ENCODE results near the gene CCNE1. TPM values are rescaled to one million over a fixed set of nuclear protein-coding genes. Genes with fewer than 3 reads are reported as not detected.
A peak's percentile ranks its signal among the peaks of the same experiment; 100 is the strongest.

CCNE1 gene
- 4.8 and 8.6 TPM in 2 replicates for total RNA-seq (2013; cell fraction: nucleolus; rRNA removed)
- total RNA-seq (2014; rRNA removed) (42.2 and 43.7 TPM in 2 replicates), total RNA-seq (2014; rRNA removed; fragmentation: Illumina TruSeq; extraction: Trizol) (31.8 and 33.4 TPM in 2 replicates), total RNA-seq (2021) (35.7 and 41.9 TPM in 2 replicates), polyA plus RNA-seq (2011; rRNA removed) (19.4 and 22.7 TPM in 2 replicates), polyA plus RNA-seq (2014; fragmentation: Illumina TruSeq; extraction: Trizol) (43.1 TPM in 2 replicates), polyA plus RNA-seq (2014; fragmentation: Nextera tagmentation; extraction: Ambion mirVana) (10 to 100 TPM in 1 of 2 experiments, 1 to 10 TPM in 1; 9.3 to 17.0 TPM), polyA plus RNA-seq (2014; rRNA removed) (44.2 and 46.0 TPM in 2 replicates), polyA plus RNA-seq (2016; fragmentation: Nextera tagmentation; extraction: Ambion mirVana) (10 to 100 TPM in 1 of 2 experiments, 1 to 10 TPM in 1; 6.3 to 39.7 TPM), polyA minus RNA-seq (2011; rRNA and poly(A)+ RNA removed) (9.9 and 15.7 TPM in 2 replicates), Bru-seq, nascent RNA (percentile 60 among the genes with signal in this experiment), BruChase-seq, experiment 1, labeled RNA remaining after a 6-hour chase (percentile 56 among the genes with signal in this experiment), BruChase-seq, experiment 2, labeled RNA remaining after a 2-hour chase (percentile 63 among the genes with signal in this experiment)
- polyA plus RNA-seq (2011; ENCODE audit: low read depth) = 9.7 TPM
- 16.2 and 16.7 TPM in 2 replicates for polyA plus RNA-seq (2011; cell fraction: cytosol; rRNA removed)
- 29.6 and 35.5 TPM in 2 replicates for polyA plus RNA-seq (2011; cell fraction: nucleus; rRNA removed)
- 12.5 and 14.4 TPM in 2 replicates for polyA plus RNA-seq (2012)
- 3.9 and 9.9 TPM in 2 replicates for polyA minus RNA-seq (2011; cell fraction: cytosol; rRNA and poly(A)+ RNA removed)
- 9.6 and 22.5 TPM in 2 replicates for polyA minus RNA-seq (2011; cell fraction: nucleus; rRNA and poly(A)+ RNA removed)
- long read RNA-seq, experiment 1, transcript CCNE1-201 (12 exons, 2,043 nt) = major isoform, 11 of 16 reads
- long read RNA-seq, experiment 1, partial matches to known transcripts = 0 of 16 reads
- long read RNA-seq, experiment 1, other reads (novel, unspliced or antisense) = 5 of 16 reads
- long read RNA-seq, experiment 2, partial matches to known transcripts = 7 of 12 reads
- long read RNA-seq, experiment 2, other reads (novel, unspliced or antisense) = 4 of 12 reads

DNA sequence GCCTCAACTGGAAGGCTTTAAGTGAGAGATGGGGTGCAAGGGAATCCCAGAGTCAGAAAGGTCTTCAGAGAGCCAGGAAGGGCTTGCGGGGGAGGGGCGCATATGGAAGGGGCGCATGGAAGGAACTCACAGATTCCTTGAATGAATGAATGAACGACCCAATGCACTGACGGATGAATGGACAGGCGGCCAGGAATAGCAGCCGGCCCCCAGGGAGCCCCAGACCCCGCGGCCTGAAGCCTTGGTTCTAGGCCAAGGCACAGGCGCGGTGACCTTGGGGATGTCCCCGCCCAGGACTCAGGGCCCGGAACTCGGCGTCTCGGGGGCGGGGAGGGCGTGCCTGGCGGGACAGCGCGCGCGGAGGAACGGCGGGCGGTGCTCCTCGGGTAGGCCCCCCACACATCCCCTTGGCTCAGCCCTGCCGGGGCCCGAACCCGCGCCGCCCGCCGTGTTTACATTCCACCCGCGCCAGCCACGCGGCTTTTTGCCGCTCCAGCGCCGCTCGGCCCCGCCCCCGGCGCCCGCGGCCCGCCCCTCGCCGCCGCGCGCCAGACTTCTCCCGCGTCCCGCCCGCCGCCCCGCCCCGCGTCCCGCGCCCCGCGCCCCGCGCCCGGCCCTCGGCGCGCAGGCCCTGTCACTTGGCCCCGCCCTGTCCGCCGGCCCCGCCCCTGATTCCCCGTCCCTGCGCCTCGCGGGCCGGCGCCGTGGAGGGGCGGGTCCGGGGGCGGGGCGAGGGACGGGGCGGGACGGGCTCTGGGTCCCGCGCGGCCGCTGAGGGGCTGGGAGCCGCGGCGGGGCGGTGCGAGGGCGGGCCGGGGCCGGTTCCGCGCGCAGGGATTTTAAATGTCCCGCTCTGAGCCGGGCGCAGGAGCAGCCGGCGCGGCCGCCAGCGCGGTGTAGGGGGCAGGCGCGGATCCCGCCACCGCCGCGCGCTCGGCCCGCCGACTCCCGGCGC, at the start of gene CCNE1:
TSS of gene CCNE1 (plus strand) at position 867 of the 955 bp plus-strand sequence. CDS start 565 bp downstream, outside the sequence.
- FAIRE-seq (peak; percentile 31), ATAC-seq (peak; percentile 86), DNase-seq (ENCODE audit: low read depth, low spot score) (no peak)
- Histone ChIP-seq H3K27ac (ENCODE audit: control insufficient read depth, insufficient read depth) (peak within 1 kb of the TSS; percentile 75), H3K36me3 (ENCODE audit: control insufficient read depth in 2 of 2, insufficient read depth in 2 of 2, low read length in 1 of 2) (no peaks in the 10 kb centered on the region), H3K79me2 (ENCODE audit: control insufficient read depth, insufficient read depth, low read length) (peaks cover 7% of the 10 kb centered on the region), H3K27me3 (replicated peaks in 1 of 2; ENCODE audit: control insufficient read depth in 2 of 2, insufficient read depth in 2 of 2, low read length in 1 of 2) (no peaks in the 10 kb centered on the region), H2AFZ (ENCODE audit: control insufficient read depth, low read depth, low read length) (peak within 1 kb of the TSS; percentile 73), H4K20me1 (ENCODE audit: control insufficient read depth, insufficient read depth) (no peaks in the 10 kb centered on the region), H3K4me2 (ENCODE audit: control insufficient read depth, insufficient read depth) (peak within 1 kb of the TSS; percentile 91), H3K9ac (ENCODE audit: control insufficient read depth, insufficient read depth, low read length) (peak within 1 kb of the TSS; percentile 91), H3K4me3 (peak within 1 kb of the TSS; percentile 99), H3K4me1 (ENCODE audit: control insufficient read depth, insufficient read depth, low read length) (peaks cover 16% of the 10 kb centered on the region), H3K9me3 (replicated peaks; ENCODE audit: control insufficient read depth, insufficient read depth, low read length) (no peaks in the 10 kb centered on the region)
- BruUV-seq (replicated peaks) = TSS peak; percentile 86
- SMC1A ChIA-PET (ENCODE audit: uncharacterized antibody, unreplicated experiment) = interaction anchor here (1.2 kb wide), 1 partner anchor 26 kb away, joined by 3 read pairs; no protein-coding TSS in a partner anchor
- intact Hi-C loops (cut with micrococcal nuclease; ENCODE audit: unreplicated experiment) = loop anchor here (2.0 to 5.0 kb wide), 2 partner anchors 25 to 49 kb away; no protein-coding TSS in a partner anchor
- CTCF ChIA-PET = no interaction called here
- WGBS (ENCODE audit: insufficient coverage, insufficient replicate concordance, low lambda C conversion rate, missing lambda C conversion rate) = 0% methylated on average over 33 of the region's 125 CpGs
- RAD21 ChIA-PET (ENCODE audit: unreplicated experiment) = no interaction called here
- in situ Hi-C loops (cut with MboI) = no loop called here
- POLR2A ChIA-PET = interaction anchor here (0.6 kb wide), 1 partner anchor 9 kb away, joined by 3 read pairs; no protein-coding TSS in a partner anchor
- peak; percentile 72 for TF ChIP-seq GATAD2B (conservative IDR thresholded peaks at IDR 0.05; ENCODE audit: low read depth)
- 0 out of 2 replicates have a peak, but pooled peaks have one; percentile 20 for TF ChIP-seq TCF3 (IDR thresholded peaks at IDR 0.05; ENCODE audit: borderline replicate concordance, insufficient read depth, low read depth, low read length)
- TF ChIP-seq MTA3 (IDR thresholded peaks at IDR 0.05; ENCODE audit: borderline replicate concordance, low read length) = no peak
- TF ChIP-seq RAD21 (IDR thresholded peaks at IDR 0.05; ENCODE audit: insufficient read depth, low read depth, low read length) = no peak
- no peak for TF ChIP-seq NR2C1 (IDR thresholded peaks at IDR 0.05)
- TF ChIP-seq, protein P1, sequence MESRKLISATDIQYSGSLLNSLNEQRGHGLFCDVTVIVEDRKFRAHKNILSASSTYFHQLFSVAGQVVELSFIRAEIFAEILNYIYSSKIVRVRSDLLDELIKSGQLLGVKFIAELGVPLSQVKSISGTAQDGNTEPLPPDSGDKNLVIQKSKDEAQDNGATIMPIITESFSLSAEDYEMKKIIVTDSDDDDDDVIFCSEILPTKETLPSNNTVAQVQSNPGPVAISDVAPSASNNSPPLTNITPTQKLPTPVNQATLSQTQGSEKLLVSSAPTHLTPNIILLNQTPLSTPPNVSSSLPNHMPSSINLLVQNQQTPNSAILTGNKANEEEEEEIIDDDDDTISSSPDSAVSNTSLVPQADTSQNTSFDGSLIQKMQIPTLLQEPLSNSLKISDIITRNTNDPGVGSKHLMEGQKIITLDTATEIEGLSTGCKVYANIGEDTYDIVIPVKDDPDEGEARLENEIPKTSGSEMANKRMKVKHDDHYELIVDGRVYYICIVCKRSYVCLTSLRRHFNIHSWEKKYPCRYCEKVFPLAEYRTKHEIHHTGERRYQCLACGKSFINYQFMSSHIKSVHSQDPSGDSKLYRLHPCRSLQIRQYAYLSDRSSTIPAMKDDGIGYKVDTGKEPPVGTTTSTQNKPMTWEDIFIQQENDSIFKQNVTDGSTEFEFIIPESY (IDR thresholded peaks at IDR 0.05) = no peak
- TF ChIP-seq BACH1 (IDR thresholded peaks at IDR 0.05; ENCODE audit: borderline replicate concordance) = peak; percentile 75; the same call in 1 of the 2 replicates
- TF ChIP-seq SRF (IDR thresholded peaks at IDR 0.05; ENCODE audit: low read depth in 2 of 2, low read length in 2 of 2) = no peak
- TF ChIP-seq FOXM1 (IDR thresholded peaks at IDR 0.05; ENCODE audit: low read depth, low read length) = no peak
- peak; percentile 18; the same call in 1 of the 2 replicates for TF ChIP-seq CREB1 (IDR thresholded peaks at IDR 0.05; ENCODE audit: low read depth)
- no peak for TF ChIP-seq ATF7 (IDR thresholded peaks at IDR 0.05; ENCODE audit: low read depth)
- peak; percentile 15 to 73; a peak in 2 of 4 replicates for TF ChIP-seq BHLHE40 (IDR thresholded peaks at IDR 0.05; ENCODE audit: borderline replicate concordance in 1 of 2, low read depth in 2 of 2, low read length in 1 of 2)
- TF ChIP-seq LARP7 (IDR thresholded peaks at IDR 0.05) = peak; percentile 53; the same call in 1 of the 2 replicates
- TF ChIP-seq, protein P2, sequence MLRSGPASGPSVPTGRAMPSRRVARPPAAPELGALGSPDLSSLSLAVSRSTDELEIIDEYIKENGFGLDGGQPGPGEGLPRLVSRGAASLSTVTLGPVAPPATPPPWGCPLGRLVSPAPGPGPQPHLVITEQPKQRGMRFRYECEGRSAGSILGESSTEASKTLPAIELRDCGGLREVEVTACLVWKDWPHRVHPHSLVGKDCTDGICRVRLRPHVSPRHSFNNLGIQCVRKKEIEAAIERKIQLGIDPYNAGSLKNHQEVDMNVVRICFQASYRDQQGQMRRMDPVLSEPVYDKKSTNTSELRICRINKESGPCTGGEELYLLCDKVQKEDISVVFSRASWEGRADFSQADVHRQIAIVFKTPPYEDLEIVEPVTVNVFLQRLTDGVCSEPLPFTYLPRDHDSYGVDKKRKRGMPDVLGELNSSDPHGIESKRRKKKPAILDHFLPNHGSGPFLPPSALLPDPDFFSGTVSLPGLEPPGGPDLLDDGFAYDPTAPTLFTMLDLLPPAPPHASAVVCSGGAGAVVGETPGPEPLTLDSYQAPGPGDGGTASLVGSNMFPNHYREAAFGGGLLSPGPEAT (IDR thresholded peaks at IDR 0.05; ENCODE audit: low read depth) = 0 out of 2 replicates have a peak, but pooled peaks have one; percentile 30
